Posterior cingulate gyrus (tissue), 11 donors: ENCODE measurements around the gene USP9X.
"Not testable (repeated sequence)": the region's sequence is repeated elsewhere in the genome, so short reads cannot be mapped to it uniquely, and the experiment has no call there.

Source experiments
- DNase-seq, 10 donors: peaks; one replicate each; pipeline versions ENCODE4 v3.0.0 to v3.0.0-alpha.2; 2020 to 2021; ENCODE audit warnings: mixed read lengths in 3 of 10
- intact Hi-C: fragments of 100-400 bp; cut with DNase I; formaldehyde crosslinking; loops from one replicate; pipeline ENCODE4 v1.15.1; 2023

The USP9X gene

DNA sequence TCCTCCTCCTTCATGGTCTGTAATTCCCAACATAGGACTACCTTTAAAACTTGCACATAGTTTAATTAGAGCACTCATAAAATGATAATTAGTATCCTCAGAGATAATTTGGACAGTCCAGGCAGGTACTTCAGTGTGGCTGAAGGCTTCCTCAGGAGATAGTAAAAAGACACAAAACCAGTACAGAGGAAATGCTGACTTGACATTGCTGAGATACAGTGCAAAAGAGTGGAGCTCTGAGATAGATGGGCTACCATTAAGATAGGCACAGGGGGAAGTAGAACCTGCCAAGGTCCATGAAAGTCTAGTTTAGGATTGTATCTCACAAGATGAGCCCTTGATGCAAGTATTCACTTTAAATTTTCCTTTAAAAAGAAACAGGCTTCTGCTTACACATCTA, 91.0 kb downstream of the USP9X start:
- intact Hi-C loops, result no loop called here
- no peak for DNase-seq

DNA sequence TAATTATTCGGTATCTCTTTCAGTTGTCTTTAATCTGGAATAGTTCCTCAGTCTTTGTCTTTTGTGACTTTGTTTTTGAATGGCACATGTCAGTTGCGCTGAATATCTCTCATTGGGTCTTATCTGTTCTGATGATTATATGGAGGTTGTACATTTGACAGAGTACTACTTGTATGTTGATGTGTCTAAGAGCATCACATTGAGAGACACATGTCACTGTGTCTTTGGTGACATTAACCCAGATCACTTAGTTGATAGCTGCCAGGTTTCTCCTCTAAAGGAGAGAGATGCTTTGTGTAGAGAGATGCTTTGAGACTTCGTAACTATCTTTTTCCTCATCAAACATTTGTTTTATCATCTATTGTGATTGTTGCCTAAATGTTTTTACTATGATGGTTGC, 92.1 kb downstream of the USP9X start:
- no peak for DNase-seq
- intact Hi-C loops, result no loop called here

DNA sequence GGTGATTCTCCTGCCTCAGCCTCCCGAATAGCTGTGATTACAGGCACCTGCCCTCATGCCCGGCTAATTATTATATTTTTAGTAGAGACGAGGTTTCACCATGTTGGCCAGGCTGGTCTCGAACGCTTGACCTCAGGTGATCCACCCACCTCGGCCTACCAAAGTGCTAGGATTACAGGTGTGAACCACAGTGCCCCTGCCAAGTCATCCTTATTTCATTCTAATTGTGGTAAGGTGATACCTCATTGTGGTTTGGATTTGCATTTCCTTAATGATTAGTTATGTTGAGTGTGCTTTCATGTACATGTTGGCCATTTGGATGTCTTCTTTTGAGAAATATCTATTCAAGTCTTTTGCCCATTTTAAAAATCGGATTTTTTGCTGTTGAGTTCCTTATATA, 93.0 kb downstream of the USP9X start:
- DNase-seq, result no peak
- intact Hi-C loops, result no loop called here

DNA sequence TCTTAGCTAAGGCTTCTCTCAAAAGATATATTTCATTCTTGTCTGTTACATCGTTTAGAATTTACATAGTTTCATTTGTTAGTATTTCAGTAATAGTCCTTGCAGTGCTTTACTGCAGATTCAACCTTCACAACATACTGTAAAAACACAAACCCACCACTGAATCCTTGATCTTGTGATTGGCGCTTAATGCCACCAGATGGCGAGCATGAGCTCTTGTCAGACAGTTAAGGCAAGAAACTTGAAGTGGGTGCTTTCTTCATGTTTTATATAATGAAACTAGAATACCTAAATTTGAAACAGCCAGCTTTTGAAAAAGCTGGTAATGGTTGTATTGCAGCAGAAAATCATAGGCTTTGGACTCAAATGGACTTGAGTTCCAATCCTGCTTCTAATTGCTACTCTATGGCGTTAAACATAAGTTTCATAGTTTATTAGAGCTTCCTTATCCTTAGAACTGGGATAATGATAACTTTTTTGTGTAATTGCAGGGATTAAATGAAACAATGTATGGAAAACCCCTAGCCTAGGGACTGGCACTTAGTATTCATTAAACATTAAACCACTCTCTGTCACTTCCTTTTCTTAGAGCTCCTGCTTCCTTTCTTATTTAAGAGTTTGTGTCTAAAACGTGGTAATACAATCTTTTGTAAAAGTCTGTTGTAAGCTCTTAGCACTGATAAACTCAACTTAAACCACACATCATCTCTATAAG, 95.1 kb downstream of the USP9X start:
- peak in 8 of 10 donors; percentile 17 to 90 (median 50) for DNase-seq
- intact Hi-C loops, result loop anchor here (2.0 kb wide), 1 partner anchor 72 kb away; no protein-coding TSS in a partner anchor

- intact Hi-C loops, result no loop called here
- no peak for DNase-seq
These were observed 99.1 kb downstream of the USP9X start for GRCh38 chrX:41184312-41184711.

DNA sequence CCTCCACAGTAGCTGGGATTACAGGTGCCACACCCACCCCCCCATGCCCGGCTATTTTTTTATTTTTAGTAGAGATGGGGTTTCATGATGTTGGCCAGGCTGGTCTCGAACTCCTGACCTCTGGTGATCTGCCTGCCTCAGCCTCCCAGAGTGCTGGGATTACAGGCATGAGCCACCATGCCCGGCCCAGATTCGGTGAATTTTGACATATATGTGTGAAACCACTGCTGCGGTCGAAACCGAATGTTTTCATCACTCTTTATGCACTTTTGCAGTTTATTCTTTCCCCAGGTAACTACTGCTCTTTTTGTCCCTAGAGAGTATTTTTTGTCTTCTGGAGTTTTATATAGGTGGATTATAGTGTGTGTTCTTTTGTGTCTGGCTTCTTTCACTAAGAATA, 101.7 kb downstream of the USP9X start:
- DNase-seq, intact Hi-C loops: not testable (repeated sequence)

DNA sequence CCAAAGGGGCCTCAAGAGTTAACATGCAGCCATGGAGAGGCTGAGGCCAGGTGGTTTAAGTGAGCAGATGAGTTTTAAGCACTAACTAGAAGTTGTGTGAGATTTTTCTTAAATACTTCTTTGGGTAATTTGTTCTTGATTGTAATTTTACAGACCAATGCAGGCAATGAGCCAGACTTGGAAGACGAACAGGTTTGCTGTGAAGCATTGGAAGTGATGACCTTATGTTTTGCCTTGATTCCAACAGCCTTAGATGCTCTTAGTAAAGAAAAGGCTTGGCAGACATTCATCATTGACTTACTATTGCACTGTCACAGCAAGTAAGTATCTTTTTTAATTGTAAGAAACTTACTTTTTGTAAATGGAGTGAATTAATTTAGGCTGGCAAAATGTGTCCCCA, 103.9 kb downstream of the USP9X start:
- DNase-seq, result no peak
- intact Hi-C loops, result no loop called here

GRCh38 chrX:41192880-41193279, 107.6 kb downstream of the USP9X start:
- DNase-seq, result no peak
- intact Hi-C loops, result no loop called here

DNA sequence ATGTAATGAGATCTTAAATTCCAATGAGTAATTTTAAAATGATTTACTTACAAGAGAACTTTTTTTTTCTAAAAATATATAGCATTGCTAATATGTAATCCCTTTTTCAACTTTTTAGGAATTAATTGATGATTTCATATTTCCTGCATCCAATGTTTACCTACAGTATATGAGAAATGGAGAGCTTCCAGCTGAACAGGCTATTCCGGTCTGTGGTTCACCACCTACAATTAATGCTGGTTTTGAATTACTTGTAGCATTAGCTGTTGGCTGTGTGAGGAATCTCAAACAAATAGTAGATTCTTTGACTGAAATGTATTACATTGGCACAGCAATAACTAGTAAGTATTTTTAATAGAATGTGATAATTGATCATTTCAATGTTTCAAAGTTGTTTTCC, 113.2 kb downstream of the USP9X start:
- no peak for DNase-seq
- intact Hi-C loops, result no loop called here

- no peak for DNase-seq
- intact Hi-C loops, result no loop called here
These were observed 115.5 kb downstream of the USP9X start for GRCh38 chrX:41200785-41201184.

GRCh38 chrX:41209853-41210252, 124.6 kb downstream of the USP9X start:
- DNase-seq, result no peak
- intact Hi-C loops, result no loop called here

DNA sequence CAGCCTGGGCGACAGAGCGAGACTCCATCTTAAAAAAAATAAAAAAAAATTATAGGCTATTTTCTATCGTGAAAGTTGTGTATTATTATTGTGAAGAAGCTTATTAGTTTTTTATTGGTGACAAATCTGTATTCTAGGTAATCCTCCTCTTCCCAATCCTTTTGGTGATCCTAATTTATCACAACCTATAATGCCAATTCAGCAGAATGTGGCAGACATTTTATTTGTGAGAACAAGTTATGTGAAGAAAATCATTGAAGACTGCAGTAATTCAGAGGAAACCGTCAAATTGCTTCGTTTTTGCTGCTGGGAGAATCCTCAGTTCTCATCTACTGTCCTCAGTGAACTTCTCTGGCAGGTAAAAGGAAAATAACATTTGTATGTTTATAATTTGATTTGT, 139.4 kb downstream of the USP9X start:
- intact Hi-C loops, result no loop called here
- no peak for DNase-seq

DNA sequence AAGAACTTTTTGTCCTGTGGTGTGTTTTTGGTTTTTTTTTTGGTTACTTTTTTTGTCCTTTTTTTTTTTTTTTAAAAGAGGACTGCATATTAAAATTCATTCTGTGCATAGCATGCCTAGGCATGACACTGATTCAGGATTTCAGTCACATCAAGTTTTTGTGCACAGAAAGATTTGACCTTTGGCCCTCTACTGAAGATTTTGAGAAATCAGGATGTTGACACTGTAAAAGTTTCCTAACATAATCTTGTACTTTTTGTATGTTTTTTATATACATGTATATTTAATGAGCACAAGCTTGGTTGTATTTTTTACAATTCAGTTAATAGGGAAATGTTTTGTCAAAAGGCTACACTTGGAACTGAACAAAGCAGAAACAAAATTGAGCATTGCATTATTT, 148.7 kb downstream of the USP9X start:
- no peak for DNase-seq

DNA sequence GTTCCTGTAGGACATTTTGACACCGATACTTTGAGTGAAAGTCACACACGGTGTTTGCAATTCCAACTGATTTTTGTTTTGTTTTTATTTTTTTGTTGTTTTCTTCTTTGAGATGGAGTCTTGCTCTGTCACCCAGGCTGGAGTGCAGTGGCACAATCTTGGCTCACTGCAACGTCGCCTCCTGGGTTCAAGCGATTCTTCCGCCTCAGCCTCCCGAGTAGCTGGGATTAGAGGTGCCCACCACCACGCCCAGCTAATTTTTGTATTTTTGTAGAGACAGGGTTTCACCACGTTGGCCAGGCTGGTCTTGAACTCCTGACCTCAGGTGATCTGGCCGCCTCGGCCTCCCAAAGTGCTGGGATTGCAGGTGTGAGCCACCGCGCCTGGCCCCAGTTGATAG, 149.2 kb downstream of the USP9X start:
- intact Hi-C loops, result not testable (repeated sequence)

More for the DNA sequence above, 148.7 kb downstream of the USP9X start:
- intact Hi-C loops, result no loop called here

GRCh38 chrX:41234962-41235361, 149.7 kb downstream of the USP9X start:
- intact Hi-C loops, result no loop called here

More for the DNA sequence above, 149.2 kb downstream of the USP9X start:
- peak in 1 of 10 donors; percentile 57 for DNase-seq

DNA sequence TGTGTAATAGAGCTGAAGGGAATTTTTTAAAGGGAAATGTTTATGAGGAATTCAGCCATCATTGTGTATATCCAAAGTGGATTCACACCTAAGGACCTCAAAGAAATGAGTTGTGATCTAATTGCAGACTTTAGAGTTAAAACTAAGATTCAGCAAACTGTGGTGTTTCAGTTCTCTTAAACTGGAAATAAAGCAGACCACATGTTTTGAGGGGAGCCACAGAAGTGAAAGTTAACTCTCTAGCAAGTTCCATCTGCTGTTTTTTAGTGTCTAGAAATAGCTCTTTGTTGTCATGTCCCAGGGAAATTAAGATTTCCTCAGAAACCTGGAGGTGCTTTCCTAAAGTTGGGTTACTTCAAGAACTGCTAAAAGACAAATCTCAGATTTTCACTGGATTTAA, 151.4 kb downstream of the USP9X start:
- DNase-seq, result no peak
- intact Hi-C loops, result no loop called here

More at GRCh38 chrX:41234962-41235361, 149.7 kb downstream of the USP9X start:
- no peak for DNase-seq

DNA sequence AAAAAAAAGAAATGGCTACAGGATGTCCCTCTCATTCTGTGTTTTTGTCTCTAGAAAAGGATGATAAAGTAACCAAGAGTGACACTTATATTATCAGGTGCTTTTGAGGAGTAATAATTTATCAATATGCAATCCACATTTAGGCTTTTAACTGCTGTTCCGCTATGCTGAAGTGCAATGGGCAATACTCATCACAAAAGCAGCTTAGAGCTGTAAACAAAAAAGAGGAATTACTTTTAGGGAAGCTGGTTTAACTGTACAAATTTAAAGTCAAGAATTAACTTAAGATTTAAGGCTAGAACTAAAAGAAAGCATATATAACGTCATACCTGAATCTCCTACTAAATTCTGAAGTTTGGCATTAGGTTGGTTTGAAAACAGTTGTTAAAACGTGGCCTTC, 155.3 kb downstream of the USP9X start:
- intact Hi-C loops, result no loop called here
- no peak for DNase-seq

GRCh38 chrX:41241962-41242361, 156.7 kb downstream of the USP9X start:
- DNase-seq, result no peak
- intact Hi-C loops, result no loop called here

DNA sequence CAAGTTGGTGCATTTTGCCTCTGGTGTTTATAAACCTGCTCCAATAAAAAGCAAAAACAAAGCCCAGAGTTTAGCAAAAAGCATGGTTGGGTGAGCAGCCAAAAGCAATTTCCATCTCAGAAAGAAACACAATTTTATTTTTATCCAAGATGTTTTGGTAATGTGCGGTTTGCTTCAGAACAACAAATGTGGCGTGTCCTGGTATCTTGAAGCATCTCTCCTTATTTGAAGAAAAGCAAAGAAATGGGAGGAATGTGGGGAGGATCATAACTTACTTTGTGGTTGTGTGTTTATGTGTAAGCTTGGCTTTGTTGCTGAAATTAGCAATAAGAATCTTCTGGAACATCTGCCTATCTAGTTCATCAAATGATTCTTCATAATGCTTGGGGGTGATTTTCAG, 160.4 kb downstream of the USP9X start:
- no peak for DNase-seq
- intact Hi-C loops, result no loop called here

- intact Hi-C loops, result loop anchor here (10.0 kb wide), 1 partner anchor 706 kb away; no protein-coding TSS in a partner anchor
- DNase-seq, result no peak
These were observed 165.6 kb downstream of the USP9X start for GRCh38 chrX:41250867-41251266.

DNA sequence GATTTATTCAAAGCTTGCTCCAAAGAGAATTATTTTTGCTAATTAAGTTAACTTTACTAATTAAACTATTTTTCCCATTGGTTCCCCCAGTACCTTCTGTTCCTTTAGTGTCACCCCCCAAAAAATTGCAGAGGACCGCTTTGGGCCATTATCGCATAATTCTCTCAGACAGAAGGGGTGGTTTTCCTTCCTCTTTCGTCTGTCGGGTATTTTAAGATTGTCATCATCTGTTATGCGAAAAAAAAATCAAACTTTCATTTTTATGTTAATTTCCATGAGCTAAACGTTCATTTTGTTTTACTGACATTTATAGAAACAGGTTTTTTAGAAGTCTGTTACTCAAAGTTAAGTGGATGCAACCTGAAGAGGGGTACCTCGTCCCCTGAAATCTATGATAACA, 172.6 kb downstream of the USP9X start:
- no peak for DNase-seq
- intact Hi-C loops, result loop anchor here (10.0 kb wide), 1 partner anchor 713 kb away; no protein-coding TSS in a partner anchor

GRCh38 chrX:41258226-41258625, 173.0 kb downstream of the USP9X start:
- peak in 1 of 10 donors; percentile 54 for DNase-seq
- intact Hi-C loops, result loop anchor here (10.0 kb wide), 1 partner anchor 713 kb away; no protein-coding TSS in a partner anchor
